ENCODE data around the gene SPRED2. TPM values are rescaled to one million over a fixed set of nuclear protein-coding genes. Genes with fewer than 3 reads are reported as not detected.

The SPRED2 gene, protein sequence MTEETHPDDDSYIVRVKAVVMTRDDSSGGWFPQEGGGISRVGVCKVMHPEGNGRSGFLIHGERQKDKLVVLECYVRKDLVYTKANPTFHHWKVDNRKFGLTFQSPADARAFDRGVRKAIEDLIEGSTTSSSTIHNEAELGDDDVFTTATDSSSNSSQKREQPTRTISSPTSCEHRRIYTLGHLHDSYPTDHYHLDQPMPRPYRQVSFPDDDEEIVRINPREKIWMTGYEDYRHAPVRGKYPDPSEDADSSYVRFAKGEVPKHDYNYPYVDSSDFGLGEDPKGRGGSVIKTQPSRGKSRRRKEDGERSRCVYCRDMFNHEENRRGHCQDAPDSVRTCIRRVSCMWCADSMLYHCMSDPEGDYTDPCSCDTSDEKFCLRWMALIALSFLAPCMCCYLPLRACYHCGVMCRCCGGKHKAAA
- 5.3 and 5.4 TPM in 2 replicates for polyA plus RNA-seq
- polyA minus RNA-seq, result 12.2 and 15.7 TPM in 2 replicates

DNA sequence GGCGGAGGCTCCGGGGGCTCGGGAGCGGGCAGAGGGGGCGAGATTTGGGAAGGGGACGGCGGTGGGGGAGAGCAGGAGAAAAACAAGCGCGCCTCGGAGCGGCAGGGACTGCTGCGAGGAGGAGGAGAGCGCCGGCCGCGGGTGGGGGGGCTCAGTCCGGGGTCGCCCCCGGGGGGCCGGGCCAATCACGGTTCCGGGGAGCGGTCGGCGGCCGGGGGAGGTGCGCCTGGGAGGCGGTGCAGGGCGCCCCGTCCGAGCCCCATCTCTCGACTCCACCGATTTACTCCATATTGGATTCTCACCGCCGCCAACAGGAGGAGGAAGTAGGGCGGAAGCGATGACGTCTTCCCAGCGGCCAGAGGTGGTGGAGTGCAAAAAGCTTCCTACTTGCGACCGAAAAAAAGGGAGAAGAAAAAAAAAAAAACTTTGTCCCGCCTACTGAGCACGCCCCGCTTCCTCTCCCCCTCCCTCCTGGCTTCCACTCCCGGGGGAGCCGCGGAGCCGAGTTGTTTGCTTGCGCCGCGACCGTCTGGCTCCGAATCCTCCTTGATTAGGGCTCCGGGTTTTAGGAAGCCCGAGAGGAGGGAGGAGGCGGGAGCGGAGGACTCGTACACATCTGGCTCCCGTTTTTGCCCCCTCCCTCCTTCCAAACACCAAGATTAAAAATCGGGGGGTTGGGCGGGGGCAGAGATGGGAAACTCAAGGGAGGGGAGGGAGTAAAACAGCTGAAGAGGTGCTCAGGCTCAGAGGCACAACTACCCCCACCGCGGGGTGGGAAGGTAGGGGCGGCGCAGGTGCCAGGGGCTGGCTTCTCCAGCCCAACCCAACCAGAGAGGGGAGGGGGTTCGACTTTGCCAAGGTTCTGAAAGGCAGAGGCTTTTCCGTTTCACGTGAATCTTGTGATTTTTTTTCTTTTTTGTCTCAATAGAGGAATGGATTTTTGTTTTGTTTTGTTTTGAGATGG, at the start of gene SPRED2:
Gene SPRED2, minus strand, starts transcription at position 373 of the 964 bp plus-strand sequence. CDS start 612 bp downstream, outside the sequence.
- H3F3A ChIP-seq (ENCODE audit: insufficient read depth, low read length, poor library complexity, severe bottlenecking), result peaks cover 7% of the 10 kb centered on the region
- H3K4me3 ChIP-seq (ENCODE audit: low read length), result peak within 1 kb of the TSS; percentile 90
- H3K9ac ChIP-seq (ENCODE audit: low read length), result peak within 1 kb of the TSS; percentile 95
- peak within 1 kb of the TSS; percentile 90 for H3K27ac ChIP-seq (ENCODE audit: low read length)
- peak within 1 kb of the TSS; percentile 36 for H3K4me2 ChIP-seq (ENCODE audit: low read length)
- H3K27me3 ChIP-seq (ENCODE audit: insufficient read depth, low read depth, low read length), result no peaks in the 10 kb centered on the region
- peak within 1 kb of the TSS; percentile 72 for H2AFZ ChIP-seq (ENCODE audit: low read depth, low read length)
- TF ChIP-seq, protein P1, sequence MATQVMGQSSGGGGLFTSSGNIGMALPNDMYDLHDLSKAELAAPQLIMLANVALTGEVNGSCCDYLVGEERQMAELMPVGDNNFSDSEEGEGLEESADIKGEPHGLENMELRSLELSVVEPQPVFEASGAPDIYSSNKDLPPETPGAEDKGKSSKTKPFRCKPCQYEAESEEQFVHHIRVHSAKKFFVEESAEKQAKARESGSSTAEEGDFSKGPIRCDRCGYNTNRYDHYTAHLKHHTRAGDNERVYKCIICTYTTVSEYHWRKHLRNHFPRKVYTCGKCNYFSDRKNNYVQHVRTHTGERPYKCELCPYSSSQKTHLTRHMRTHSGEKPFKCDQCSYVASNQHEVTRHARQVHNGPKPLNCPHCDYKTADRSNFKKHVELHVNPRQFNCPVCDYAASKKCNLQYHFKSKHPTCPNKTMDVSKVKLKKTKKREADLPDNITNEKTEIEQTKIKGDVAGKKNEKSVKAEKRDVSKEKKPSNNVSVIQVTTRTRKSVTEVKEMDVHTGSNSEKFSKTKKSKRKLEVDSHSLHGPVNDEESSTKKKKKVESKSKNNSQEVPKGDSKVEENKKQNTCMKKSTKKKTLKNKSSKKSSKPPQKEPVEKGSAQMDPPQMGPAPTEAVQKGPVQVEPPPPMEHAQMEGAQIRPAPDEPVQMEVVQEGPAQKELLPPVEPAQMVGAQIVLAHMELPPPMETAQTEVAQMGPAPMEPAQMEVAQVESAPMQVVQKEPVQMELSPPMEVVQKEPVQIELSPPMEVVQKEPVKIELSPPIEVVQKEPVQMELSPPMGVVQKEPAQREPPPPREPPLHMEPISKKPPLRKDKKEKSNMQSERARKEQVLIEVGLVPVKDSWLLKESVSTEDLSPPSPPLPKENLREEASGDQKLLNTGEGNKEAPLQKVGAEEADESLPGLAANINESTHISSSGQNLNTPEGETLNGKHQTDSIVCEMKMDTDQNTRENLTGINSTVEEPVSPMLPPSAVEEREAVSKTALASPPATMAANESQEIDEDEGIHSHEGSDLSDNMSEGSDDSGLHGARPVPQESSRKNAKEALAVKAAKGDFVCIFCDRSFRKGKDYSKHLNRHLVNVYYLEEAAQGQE (IDR thresholded peaks at IDR 0.05; ENCODE audit: borderline replicate concordance), result peak; percentile 82
- TF ChIP-seq TAF1 (IDR thresholded peaks at IDR 0.05; ENCODE audit: low read depth), result peak; percentile 79
- TF ChIP-seq EP300 (conservative IDR thresholded peaks at IDR 0.05; ENCODE audit: poor library complexity, severe bottlenecking), result peak; percentile 71
- peak; percentile 50 for TF ChIP-seq MXI1 (conservative IDR thresholded peaks at IDR 0.05; ENCODE audit: poor library complexity, severe bottlenecking)
- peak; percentile 27 for TF ChIP-seq SMC3 (conservative IDR thresholded peaks at IDR 0.05; ENCODE audit: poor library complexity)
- TF ChIP-seq, protein P2, sequence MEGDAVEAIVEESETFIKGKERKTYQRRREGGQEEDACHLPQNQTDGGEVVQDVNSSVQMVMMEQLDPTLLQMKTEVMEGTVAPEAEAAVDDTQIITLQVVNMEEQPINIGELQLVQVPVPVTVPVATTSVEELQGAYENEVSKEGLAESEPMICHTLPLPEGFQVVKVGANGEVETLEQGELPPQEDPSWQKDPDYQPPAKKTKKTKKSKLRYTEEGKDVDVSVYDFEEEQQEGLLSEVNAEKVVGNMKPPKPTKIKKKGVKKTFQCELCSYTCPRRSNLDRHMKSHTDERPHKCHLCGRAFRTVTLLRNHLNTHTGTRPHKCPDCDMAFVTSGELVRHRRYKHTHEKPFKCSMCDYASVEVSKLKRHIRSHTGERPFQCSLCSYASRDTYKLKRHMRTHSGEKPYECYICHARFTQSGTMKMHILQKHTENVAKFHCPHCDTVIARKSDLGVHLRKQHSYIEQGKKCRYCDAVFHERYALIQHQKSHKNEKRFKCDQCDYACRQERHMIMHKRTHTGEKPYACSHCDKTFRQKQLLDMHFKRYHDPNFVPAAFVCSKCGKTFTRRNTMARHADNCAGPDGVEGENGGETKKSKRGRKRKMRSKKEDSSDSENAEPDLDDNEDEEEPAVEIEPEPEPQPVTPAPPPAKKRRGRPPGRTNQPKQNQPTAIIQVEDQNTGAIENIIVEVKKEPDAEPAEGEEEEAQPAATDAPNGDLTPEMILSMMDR (IDR thresholded peaks at IDR 0.05; ENCODE audit: poor library complexity, severe bottlenecking), result peak; percentile 35
- peak; percentile 27 for TF ChIP-seq RAD21 (conservative IDR thresholded peaks at IDR 0.05)
- peak; percentile 92 for TF ChIP-seq POLR2AphosphoS5 (IDR thresholded peaks at IDR 0.05)
- TF ChIP-seq EZH2 (IDR thresholded peaks at IDR 0.05; ENCODE audit: borderline replicate concordance, insufficient read depth, low read length, poor library complexity, severe bottlenecking), result no peak
- H3K9me3 ChIP-seq (ENCODE audit: low read length), result no peaks in the 10 kb centered on the region
- peaks cover 27% of the 10 kb centered on the region for H3K79me2 ChIP-seq (replicated peaks; ENCODE audit: insufficient read depth, low read length)
- H3K36me3 ChIP-seq (ENCODE audit: insufficient read depth, low read length), result no peaks in the 10 kb centered on the region
- H4K20me1 ChIP-seq (ENCODE audit: insufficient read depth), result no peaks in the 10 kb centered on the region
- H3K9me2 ChIP-seq (ENCODE audit: insufficient read depth, low read length), result no peaks in the 10 kb centered on the region

DNA sequence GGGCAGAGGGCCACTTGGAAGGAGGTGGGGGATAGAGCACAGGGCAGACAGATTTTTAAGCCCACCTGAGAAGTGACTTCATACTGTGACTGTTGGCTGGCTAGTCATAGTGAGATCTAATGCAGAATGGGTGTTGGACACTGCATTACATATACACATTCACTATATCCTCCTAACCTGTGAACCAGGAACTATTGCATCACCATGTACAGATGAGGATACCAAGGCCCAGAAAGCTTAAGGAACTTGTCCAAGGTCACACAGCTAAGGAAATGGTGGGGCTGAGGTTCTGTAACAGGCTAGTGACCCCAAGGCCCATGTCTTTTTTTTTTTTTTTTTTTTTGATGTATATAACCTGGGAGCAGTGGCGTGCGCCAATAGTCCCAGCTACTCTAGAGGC, 49.6 kb upstream of the SPRED2 start:
- H3K9ac ChIP-seq (ENCODE audit: low read length), result no peak overlapping the region
- H2AFZ ChIP-seq (ENCODE audit: low read depth, low read length), result no peak overlapping the region
- no peaks in the 10 kb centered on the region for H3K9me3 ChIP-seq (ENCODE audit: low read length)
- no peaks in the 10 kb centered on the region for H3K36me3 ChIP-seq (ENCODE audit: insufficient read depth, low read length)
- H3K27me3 ChIP-seq (ENCODE audit: insufficient read depth, low read depth, low read length), result no peaks in the 10 kb centered on the region
- TF ChIP-seq, protein P1 (IDR thresholded peaks at IDR 0.05; ENCODE audit: borderline replicate concordance), result no peak
- TF ChIP-seq, protein P2 (IDR thresholded peaks at IDR 0.05; ENCODE audit: poor library complexity, severe bottlenecking), result no peak
- no peak for TF ChIP-seq EZH2 (IDR thresholded peaks at IDR 0.05; ENCODE audit: borderline replicate concordance, insufficient read depth, low read length, poor library complexity, severe bottlenecking)
- no peak for TF ChIP-seq RAD21 (conservative IDR thresholded peaks at IDR 0.05)
- H3K4me2 ChIP-seq (ENCODE audit: low read length), result no peak overlapping the region
- no peak overlapping the region for H3K27ac ChIP-seq (ENCODE audit: low read length)
- no peaks in the 10 kb centered on the region for H3K9me2 ChIP-seq (ENCODE audit: insufficient read depth, low read length)
- no peaks in the 10 kb centered on the region for H3F3A ChIP-seq (ENCODE audit: insufficient read depth, low read length, poor library complexity, severe bottlenecking)
- no peak overlapping the region for H3K4me3 ChIP-seq (ENCODE audit: low read length)
- H3K79me2 ChIP-seq (replicated peaks; ENCODE audit: insufficient read depth, low read length), result no peaks in the 10 kb centered on the region
- no peaks in the 10 kb centered on the region for H4K20me1 ChIP-seq (ENCODE audit: insufficient read depth)
